Prostate gland (tissue), 2 donors: ENCODE results near the gene CX3CL1.

Experiments used
- POLR2AphosphoS5 ChIP-seq: sonication (generic); formaldehyde crosslinking; IDR thresholded peaks from one replicate; pipeline ENCODE4 v1.6.1; 2017; ENCODE audit warnings: antibody characterized with exemption
- TF ChIP-seq, protein P1 (sequence below), 4 experiments: fragments of 200-600 bp in 2 of 4; fragments of 450-650 bp in 2 of 4; sonication (generic) in 2 of 4; IDR thresholded peaks; 1 replicate in 3 of 4; 2 replicates in 1 of 4; pipeline ENCODE4 v1.5.1; 2016 to 2019; ENCODE audit warnings: antibody characterized with exemption in 4 of 4, mild to moderate bottlenecking in 2 of 4, moderate library complexity in 2 of 4

DNA sequence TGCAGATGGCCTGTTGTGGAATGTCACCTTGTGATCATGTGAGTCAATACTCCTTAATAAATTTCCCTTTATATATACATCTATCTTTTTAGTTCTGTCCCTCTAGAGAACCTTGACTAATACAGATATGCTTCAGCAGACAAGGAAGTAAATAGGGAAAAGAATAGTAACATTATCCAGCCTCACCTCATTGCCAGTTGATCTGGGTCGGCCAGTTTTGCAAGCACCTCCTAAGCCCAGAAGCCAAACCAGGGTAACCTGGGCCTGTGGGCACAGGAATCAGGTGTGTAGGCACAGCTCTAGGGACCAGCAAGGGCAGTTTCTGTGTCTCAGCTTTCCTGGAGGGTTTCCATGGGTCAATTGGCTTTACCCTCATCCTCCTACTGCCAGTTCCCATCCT is 20.4 kb downstream of the CX3CL1 start:
- TF ChIP-seq, protein P1, sequence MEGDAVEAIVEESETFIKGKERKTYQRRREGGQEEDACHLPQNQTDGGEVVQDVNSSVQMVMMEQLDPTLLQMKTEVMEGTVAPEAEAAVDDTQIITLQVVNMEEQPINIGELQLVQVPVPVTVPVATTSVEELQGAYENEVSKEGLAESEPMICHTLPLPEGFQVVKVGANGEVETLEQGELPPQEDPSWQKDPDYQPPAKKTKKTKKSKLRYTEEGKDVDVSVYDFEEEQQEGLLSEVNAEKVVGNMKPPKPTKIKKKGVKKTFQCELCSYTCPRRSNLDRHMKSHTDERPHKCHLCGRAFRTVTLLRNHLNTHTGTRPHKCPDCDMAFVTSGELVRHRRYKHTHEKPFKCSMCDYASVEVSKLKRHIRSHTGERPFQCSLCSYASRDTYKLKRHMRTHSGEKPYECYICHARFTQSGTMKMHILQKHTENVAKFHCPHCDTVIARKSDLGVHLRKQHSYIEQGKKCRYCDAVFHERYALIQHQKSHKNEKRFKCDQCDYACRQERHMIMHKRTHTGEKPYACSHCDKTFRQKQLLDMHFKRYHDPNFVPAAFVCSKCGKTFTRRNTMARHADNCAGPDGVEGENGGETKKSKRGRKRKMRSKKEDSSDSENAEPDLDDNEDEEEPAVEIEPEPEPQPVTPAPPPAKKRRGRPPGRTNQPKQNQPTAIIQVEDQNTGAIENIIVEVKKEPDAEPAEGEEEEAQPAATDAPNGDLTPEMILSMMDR (IDR thresholded peaks at IDR 0.05) = no peak
- peak; percentile 76 for TF ChIP-seq POLR2AphosphoS5
